ENCODE measurements around the gene CLMP.

CLMP gene

DNA sequence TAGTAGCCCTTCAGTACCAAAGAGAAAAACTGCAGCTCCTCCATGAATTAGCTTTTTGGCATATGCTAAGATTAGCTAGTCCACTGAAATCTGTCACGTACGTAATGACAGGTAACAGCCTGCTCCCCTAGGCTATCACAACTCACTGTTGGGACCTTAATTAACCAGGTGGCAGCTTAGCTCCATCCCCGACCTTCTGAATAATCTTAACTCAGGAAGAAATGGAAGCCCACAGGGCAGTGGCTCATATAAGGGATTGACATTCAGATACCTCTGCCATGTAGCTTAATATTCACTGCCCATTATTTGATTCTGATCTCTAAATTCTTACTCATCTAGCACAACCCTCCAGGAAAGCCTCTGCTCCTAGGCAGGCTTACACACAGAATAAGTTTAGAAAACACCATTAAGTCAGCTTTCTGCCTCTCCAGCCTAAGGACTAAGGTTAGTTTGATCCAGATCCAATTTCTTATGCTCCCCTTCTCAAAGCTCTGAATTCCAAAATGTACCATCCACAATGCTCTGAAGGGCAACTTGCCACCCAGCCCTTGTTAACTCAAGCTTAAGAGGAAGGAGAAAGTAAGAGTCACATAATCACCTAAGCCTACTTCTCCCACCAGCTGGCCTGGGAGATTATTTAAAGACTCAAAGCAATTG is 138.1 kb downstream of the CLMP start:
- no peaks in the 10 kb centered on the region for H3K9me3 Mint-ChIP-seq
- no peaks in the 10 kb centered on the region for H3K27me3 Mint-ChIP-seq
- intact Hi-C loops (cut with micrococcal nuclease), result no loop called here
- peaks cover 51% of the 10 kb centered on the region for H3K4me1 Mint-ChIP-seq (ENCODE audit: low read depth)
- no peak overlapping the region for H3K27ac Mint-ChIP-seq
- H3K4me3 Mint-ChIP-seq, result no peak overlapping the region
- peaks cover 81% of the 10 kb centered on the region for H3K36me3 Mint-ChIP-seq (ENCODE audit: low read depth)

DNA sequence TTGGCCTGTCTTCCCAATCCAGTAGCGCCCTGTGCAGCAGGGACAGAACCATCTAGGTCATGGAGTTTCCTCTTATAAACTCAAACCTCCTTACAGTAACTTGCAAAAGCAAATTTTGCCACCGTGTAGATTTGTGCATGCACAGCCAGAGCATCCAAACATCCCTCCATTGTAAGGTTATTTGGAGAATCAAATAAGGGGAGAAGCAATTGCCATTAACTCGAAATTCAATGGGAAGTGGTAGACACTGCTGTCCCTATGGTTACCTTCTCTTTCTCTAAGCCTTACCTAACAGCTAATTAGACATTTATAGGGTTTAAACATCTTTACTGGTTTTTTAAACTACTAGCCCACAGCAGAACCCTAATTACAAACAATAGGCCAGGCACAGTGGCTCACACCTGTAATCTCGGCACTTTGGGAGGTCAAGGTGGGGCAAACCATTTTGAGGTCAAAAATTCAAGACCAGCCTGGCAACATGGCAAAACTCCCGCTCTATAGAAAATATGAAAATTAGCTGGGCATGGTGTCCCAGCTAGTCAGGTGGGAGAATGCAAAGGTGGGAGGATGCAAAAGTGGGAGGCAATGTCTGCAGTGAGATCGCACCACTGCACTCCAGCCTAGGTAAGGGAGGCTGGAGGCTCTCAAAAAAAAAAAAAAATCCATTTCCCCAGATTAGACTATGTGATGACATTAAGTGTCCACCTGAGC is 139.7 kb downstream of the CLMP start:
- H3K27me3 Mint-ChIP-seq, result no peaks in the 10 kb centered on the region
- no peaks in the 10 kb centered on the region for H3K9me3 Mint-ChIP-seq
- no peak overlapping the region for H3K27ac Mint-ChIP-seq
- H3K36me3 Mint-ChIP-seq (ENCODE audit: low read depth), result peaks cover 65% of the 10 kb centered on the region
- no peak overlapping the region for H3K4me3 Mint-ChIP-seq
- intact Hi-C loops (cut with micrococcal nuclease), result no loop called here
- peaks cover 49% of the 10 kb centered on the region for H3K4me1 Mint-ChIP-seq (ENCODE audit: low read depth)

DNA sequence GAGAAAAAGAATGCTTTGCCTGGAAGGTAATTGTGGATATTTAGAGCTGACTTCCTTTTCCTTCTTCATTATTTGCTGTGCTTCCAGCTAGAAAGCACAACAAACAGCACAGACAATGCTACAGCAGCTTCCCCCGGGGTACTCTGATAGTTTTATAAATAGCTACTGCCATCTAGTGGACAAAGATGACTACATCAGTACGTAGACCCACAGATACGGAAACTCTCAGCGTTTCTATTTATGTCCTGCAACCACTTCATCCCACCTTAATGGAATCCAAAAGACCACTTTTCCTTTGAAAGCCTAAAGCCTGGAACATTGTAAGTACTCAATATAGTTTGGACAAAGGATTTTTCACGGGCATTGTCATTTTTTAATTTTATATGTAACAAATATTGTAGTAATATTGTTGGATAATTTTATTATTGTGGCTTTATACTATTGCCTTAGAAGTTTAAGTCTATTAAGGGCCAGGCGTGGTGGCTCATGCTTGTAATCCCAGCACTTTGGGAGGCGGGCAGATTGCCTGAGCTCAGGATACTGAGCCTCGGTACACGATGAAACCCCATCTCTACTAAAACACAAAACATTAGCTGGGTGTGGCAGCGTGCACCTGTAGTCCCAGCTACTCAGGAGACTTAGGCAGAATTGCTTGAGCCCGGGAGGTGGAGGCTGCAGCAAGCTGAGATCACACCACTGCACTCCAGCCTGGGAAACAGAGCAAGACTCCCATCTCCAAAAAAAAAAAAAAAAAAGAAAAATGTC is 140.6 kb downstream of the CLMP start:
- H3K4me1 Mint-ChIP-seq (ENCODE audit: low read depth), result peaks cover 43% of the 10 kb centered on the region
- no peaks in the 10 kb centered on the region for H3K9me3 Mint-ChIP-seq
- H3K27me3 Mint-ChIP-seq, result no peaks in the 10 kb centered on the region
- intact Hi-C loops (cut with micrococcal nuclease), result loop anchor here (1.0 kb wide), 1 partner anchor 191 kb away; no protein-coding TSS in a partner anchor
- no peak overlapping the region for H3K4me3 Mint-ChIP-seq
- H3K36me3 Mint-ChIP-seq (ENCODE audit: low read depth), result peaks cover 56% of the 10 kb centered on the region
- no peak overlapping the region for H3K27ac Mint-ChIP-seq

DNA sequence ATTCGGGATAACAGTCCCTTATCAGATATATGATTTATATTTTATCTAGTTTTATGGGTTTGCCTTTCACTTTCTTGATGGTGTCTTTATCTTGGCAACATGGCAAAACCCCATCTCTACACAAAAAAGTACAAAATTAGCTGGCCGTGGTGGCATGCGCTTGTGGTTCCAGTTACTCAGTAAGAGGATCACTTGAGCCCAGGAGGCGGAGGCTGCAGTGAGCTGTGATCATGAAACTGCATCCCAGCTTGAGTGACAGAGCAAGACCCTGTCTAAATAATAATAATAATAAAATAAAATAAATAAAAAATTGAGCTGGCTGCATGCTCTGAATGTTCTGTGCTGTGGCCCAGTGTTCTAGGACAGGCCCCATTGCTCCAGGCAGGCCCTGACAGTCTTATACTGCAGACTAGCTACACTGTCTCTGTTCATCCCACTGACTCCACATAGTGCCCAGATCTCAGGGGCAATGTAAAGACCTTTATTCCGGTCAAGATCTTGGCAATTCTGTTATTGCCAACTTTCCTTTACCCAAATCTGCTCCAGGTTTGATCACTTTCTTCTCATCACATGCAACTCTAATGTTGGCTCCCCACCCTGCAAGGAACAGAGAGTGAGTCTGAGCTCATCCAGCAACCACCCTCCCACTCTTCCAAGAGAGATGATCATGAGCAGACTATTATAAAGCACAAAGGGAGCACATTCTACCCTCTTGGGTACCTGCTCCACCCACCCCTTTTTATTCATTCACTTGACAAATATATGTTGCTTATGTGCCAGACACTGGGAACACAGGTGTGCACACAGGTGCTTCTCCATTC is 141.9 kb downstream of the CLMP start:
- H3K4me3 Mint-ChIP-seq, result no peak overlapping the region
- H3K27me3 Mint-ChIP-seq, result no peaks in the 10 kb centered on the region
- intact Hi-C loops (cut with micrococcal nuclease), result no loop called here
- H3K4me1 Mint-ChIP-seq (ENCODE audit: low read depth), result peaks cover 29% of the 10 kb centered on the region
- H3K36me3 Mint-ChIP-seq (ENCODE audit: low read depth), result peaks cover 42% of the 10 kb centered on the region
- no peak overlapping the region for H3K27ac Mint-ChIP-seq
- no peaks in the 10 kb centered on the region for H3K9me3 Mint-ChIP-seq

DNA sequence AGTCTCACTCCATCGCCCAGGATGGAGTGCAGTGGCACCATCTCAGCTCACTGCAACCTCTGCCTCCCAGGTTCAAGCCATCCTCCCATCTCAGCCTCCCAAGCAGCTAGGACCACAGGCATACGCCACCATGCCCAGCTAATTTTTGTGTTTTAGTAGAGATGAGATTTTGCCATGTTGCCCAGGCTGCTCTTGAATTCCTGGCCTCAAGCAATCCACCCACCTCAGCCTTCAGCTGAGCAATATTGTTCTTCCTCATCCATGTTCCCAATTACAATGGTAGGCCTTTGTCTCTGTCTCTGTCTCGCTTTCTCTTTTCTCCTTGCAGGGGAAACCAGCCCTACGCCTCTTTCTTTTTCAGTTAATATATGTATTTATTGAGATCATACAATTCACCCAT is 143.4 kb downstream of the CLMP start:
- Mint-ChIP-seq H3K4me3 (no peak overlapping the region), H3K9me3 (no peaks in the 10 kb centered on the region), H3K27ac (peak overlapping the region; percentile 8), H3K4me1 (ENCODE audit: low read depth) (peaks cover 15% of the 10 kb centered on the region), H3K36me3 (ENCODE audit: low read depth) (peaks cover 28% of the 10 kb centered on the region), H3K27me3 (no peaks in the 10 kb centered on the region)
- intact Hi-C loops (cut with micrococcal nuclease), result no loop called here

DNA sequence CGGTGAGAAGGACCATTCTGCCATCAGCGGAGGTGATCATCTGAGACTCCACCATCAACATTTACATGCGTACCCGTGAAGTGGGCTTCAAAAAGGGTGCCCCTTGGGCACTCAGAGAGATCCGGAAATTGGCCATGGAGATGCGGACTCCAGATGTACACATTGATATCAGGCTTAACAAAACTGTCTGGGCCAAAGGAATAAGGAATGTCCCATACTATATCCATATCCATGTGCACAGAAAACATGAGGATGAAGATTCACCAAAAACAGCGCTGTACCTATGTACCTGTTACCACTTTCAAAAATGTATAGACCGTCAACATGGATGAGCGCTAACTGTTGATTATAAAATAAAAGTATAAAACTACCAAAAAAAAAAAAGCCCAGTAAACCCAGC is 143.9 kb downstream of the CLMP start:
- peaks cover 23% of the 10 kb centered on the region for H3K36me3 Mint-ChIP-seq (ENCODE audit: low read depth)
- H3K9me3 Mint-ChIP-seq, result no peaks in the 10 kb centered on the region
- intact Hi-C loops (cut with micrococcal nuclease), result no loop called here
- no peaks in the 10 kb centered on the region for H3K27me3 Mint-ChIP-seq
- peaks cover 10% of the 10 kb centered on the region for H3K4me1 Mint-ChIP-seq (ENCODE audit: low read depth)
- no peak overlapping the region for H3K27ac Mint-ChIP-seq
- no peak overlapping the region for H3K4me3 Mint-ChIP-seq

DNA sequence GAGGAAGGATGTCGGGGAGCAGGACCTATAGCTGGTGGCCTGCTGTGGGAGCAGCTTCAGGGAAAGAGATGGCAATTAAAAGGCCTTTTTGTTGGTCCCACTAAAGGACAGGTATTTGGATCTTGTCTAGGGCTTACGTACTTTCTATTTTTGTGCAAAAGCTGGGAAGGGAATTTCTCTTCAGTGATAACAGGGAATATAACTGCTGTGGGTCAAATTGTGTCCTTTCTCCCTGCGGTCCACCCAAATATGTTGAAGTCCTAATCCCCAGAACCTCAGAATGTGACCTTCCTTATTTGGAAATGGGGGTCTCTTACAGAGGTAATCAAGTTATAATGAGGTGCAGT is 147.1 kb downstream of the CLMP start:
- no peaks in the 10 kb centered on the region for H3K27me3 Mint-ChIP-seq
- H3K36me3 Mint-ChIP-seq (ENCODE audit: low read depth), result no peaks in the 10 kb centered on the region
- no peak overlapping the region for H3K4me3 Mint-ChIP-seq
- intact Hi-C loops (cut with micrococcal nuclease), result no loop called here
- no peak overlapping the region for H3K27ac Mint-ChIP-seq
- H3K4me1 Mint-ChIP-seq (ENCODE audit: low read depth), result peaks cover 7% of the 10 kb centered on the region
- no peaks in the 10 kb centered on the region for H3K9me3 Mint-ChIP-seq

DNA sequence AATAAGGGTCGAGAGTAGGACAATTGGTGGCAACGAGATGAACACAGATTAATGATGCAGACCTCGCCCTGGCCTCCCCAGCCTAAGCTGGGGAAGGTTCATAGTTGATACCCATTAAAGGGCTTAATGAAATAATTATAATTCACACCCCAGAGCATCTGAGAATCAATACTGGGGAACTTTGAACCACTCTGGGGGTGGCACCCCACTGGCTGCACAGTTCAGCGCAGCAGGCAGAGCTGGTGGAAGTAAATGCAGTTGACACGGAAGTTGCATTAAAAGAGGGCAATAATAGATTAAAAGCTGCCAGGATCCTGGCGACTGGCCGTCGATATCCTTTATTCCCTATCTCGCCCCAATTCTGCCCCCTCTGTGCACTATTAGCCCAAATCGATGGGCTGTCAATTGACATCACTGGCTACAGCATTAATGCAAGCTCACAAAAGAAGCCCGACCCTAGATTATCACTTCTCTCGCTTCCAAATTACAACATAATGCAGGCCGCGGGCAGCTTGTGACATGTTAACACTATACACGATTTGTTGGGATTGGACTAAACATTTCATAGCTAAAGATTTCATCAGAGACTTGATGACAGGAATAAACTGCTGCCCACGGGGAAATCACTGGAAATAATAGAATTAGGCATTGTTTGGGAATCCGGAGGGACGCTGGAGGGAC is 147.6 kb downstream of the CLMP start:
- Mint-ChIP-seq H3K27me3 (no peaks in the 10 kb centered on the region), H3K4me1 (ENCODE audit: low read depth) (peaks cover 7% of the 10 kb centered on the region), H3K36me3 (ENCODE audit: low read depth) (no peaks in the 10 kb centered on the region), H3K27ac (no peak overlapping the region), H3K4me3 (no peak overlapping the region), H3K9me3 (no peaks in the 10 kb centered on the region)
- intact Hi-C loops (cut with micrococcal nuclease), result no loop called here

DNA sequence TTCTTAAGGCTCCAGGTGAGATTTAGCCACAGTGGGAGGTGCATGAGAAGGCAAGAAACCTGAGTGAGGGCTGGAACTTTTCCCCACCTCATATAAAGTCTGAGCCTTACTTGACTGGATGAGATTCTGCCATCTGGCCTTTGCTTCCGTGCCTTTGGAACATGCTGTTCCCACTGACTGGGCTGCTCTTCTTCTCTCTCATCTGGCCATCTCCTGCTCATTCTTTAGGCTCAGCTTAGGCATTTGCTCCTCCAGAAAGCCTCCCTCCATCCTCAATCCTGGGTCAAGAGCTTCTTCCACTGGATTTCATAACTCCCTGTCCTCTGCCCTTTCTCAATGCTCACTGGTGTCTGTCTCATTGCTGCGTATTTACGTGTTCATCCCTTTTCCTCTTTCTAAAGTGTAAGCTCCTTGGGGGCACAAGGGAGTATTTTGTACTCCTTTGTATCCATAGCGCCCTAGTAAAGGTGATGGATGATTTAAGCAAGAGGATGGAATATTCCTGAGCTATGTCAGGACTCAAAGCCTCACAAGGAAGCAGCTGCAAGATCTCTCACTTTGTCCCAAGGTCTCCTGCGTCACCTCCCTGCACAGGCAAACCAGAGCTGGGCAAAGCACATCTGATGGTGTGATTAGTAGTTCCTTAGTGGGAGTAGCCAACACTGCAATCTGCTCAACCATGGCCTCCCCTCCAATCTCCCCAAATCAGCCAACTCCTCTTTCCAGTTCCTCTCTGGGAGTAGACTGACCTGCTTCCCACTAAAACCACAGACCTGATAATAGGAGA is 148.4 kb downstream of the CLMP start:
- Mint-ChIP-seq H3K9me3 (no peaks in the 10 kb centered on the region), H3K4me1 (ENCODE audit: low read depth) (peaks cover under 1% of the 10 kb centered on the region), H3K36me3 (ENCODE audit: low read depth) (no peaks in the 10 kb centered on the region), H3K27ac (no peak overlapping the region), H3K4me3 (no peak overlapping the region), H3K27me3 (no peaks in the 10 kb centered on the region)
- intact Hi-C loops (cut with micrococcal nuclease), result no loop called here

DNA sequence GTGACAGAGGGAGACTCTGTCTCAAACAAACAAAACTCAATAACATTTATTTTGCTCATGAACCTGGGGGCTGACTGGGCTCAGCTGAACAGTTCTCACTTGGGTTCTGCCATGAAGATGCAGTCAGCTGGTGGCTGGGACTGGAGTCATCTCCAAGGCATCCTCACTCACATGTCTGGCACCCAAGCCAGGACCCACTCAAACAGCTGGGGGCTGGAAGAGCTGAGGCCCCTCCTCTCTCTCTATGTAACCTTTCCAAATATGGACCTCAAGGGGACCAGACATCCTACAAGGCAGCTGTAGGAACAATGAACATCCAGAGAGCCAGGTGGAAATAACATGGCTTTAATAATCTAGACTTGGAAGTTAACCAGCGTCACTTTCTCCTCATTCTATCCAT is 149.9 kb downstream of the CLMP start:
- no peaks in the 10 kb centered on the region for H3K9me3 Mint-ChIP-seq
- intact Hi-C loops (cut with micrococcal nuclease), result no loop called here
- H3K27me3 Mint-ChIP-seq, result no peaks in the 10 kb centered on the region
- no peak overlapping the region for H3K27ac Mint-ChIP-seq
- no peak overlapping the region for H3K4me3 Mint-ChIP-seq
- H3K4me1 Mint-ChIP-seq (ENCODE audit: low read depth), result no peaks in the 10 kb centered on the region
- no peaks in the 10 kb centered on the region for H3K36me3 Mint-ChIP-seq (ENCODE audit: low read depth)

DNA sequence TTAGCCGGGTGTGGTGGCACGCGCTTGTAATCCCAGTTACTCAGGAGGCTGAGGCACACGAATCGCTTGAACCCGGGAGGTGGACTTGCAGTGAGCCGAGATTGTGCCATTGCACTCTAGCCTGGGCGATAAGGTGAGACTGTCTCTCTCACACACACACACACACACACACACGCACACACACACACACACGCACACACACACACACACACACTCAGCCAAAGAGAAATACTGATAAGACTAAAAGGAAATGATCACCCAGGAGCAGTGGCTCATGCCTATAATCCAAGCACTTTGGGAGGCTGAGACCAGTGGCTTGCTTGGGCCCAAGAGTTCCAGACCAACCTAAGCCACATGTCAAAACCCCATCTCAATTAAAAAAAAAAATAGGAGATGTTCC is 153.9 kb downstream of the CLMP start:
- no peak overlapping the region for H3K4me3 Mint-ChIP-seq
- no peaks in the 10 kb centered on the region for H3K4me1 Mint-ChIP-seq (ENCODE audit: low read depth)
- peaks cover 2% of the 10 kb centered on the region for H3K27me3 Mint-ChIP-seq
- intact Hi-C loops (cut with micrococcal nuclease), result no loop called here
- no peak overlapping the region for H3K27ac Mint-ChIP-seq
- no peaks in the 10 kb centered on the region for H3K36me3 Mint-ChIP-seq (ENCODE audit: low read depth)
- no peaks in the 10 kb centered on the region for H3K9me3 Mint-ChIP-seq

DNA sequence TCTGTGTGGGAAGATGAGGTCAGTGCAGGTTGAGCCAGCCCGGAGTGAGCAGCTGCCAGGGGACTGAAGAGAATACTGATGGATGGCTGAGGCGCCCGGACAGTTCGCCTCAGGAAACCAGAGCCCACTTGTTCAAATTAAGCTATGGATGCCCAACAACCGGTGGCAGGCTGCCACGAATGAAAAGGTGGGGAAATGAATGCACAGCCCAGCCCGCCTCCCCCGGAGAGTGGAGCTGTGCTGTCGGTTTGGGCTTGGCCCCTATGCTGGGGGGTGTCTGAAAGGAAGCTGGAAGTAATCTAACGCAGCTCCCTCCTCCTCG is 155.0 kb downstream of the CLMP start:
- Mint-ChIP-seq H3K36me3 (ENCODE audit: low read depth) (no peaks in the 10 kb centered on the region), H3K9me3 (no peaks in the 10 kb centered on the region), H3K4me3 (no peak overlapping the region), H3K27me3 (peaks cover 2% of the 10 kb centered on the region), H3K4me1 (ENCODE audit: low read depth) (no peaks in the 10 kb centered on the region), H3K27ac (no peak overlapping the region)
- intact Hi-C loops (cut with micrococcal nuclease), result no loop called here

DNA sequence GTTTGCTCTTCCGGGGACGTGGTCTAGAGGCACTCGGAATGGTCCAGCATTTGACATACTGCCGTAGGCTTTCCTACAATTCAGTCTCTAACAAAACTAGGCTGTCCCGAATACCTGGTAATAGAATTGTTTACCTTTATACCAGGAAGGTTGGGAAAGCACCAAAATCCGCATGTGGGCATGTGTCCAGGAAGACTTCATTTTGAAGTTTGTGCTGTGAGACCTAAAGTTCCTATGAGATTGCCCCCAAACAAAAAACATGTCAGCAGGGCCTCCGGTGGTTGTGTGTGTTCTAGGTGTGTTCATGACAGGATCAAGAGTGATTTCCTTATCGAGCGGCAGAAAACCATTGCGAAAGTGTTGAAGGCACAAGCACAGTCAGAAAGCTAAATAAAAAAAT is 159.2 kb downstream of the CLMP start:
- H3K27ac Mint-ChIP-seq, result no peak overlapping the region
- H3K9me3 Mint-ChIP-seq, result no peaks in the 10 kb centered on the region
- H3K4me1 Mint-ChIP-seq (ENCODE audit: low read depth), result no peaks in the 10 kb centered on the region
- H3K27me3 Mint-ChIP-seq, result peaks cover 2% of the 10 kb centered on the region
- no peaks in the 10 kb centered on the region for H3K36me3 Mint-ChIP-seq (ENCODE audit: low read depth)
- intact Hi-C loops (cut with micrococcal nuclease), result no loop called here
- no peak overlapping the region for H3K4me3 Mint-ChIP-seq
